Progenitor cell of endocrine pancreas (in vitro differentiated cells): ENCODE data around the gene FOXA3. TPM values are rescaled to one million over a fixed set of nuclear protein-coding genes. Genes with fewer than 3 reads are reported as not detected.

Experiments
- DNase-seq: peaks from one replicate; pipeline ENCODE4 v3.0.0; 2021; ENCODE audit warnings: low spot score; ENCODE audit not compliant: unreplicated experiment
- H3K27ac Mint-ChIP-seq: 2 replicates; pipeline ENCODE4 v1.8.0; 2021; ENCODE audit warnings: mild to moderate bottlenecking, moderate library complexity, mixed read lengths
- H3K27me3 Mint-ChIP-seq: 2 replicates; pipeline ENCODE4 v1.8.0; 2021; ENCODE audit warnings: mixed read lengths
- H3K36me3 Mint-ChIP-seq: 2 replicates; pipeline ENCODE4 v1.8.0; 2022; ENCODE audit warnings: mixed read lengths; ENCODE audit not compliant: insufficient read depth
- H3K4me1 Mint-ChIP-seq: 2 replicates; pipeline ENCODE4 v1.8.0; 2021; ENCODE audit warnings: low read depth, mixed read lengths
- H3K4me3 Mint-ChIP-seq: 2 replicates; pipeline ENCODE4 v1.8.0; 2021; ENCODE audit warnings: low read depth, mild to moderate bottlenecking, moderate library complexity, mixed read lengths
- H3K9me3 Mint-ChIP-seq: 2 replicates; pipeline ENCODE4 v1.8.0; 2021; ENCODE audit warnings: low read depth, mixed read lengths
- total RNA-seq: library from RNA; stranded (reverse); gene quantifications from 2 replicates; pipeline ENCODE4 v1.2.1, GENCODE V29; 2021
- TF ChIP-seq, protein P1 (sequence below): fragments of 200-600 bp; sonication (generic); IDR thresholded peaks from one replicate; pipeline ENCODE4 v1.5.0; 2021; ENCODE audit warnings: antibody characterized with exemption, mild to moderate bottlenecking; ENCODE audit not compliant: unreplicated experiment

Gene FOXA3
- total RNA-seq, 1 donor from 2014 or later, result 23.5 TPM

- H3K9me3 Mint-ChIP-seq, result no peaks in the 10 kb centered on the region
- H3K36me3 Mint-ChIP-seq, result peaks cover 7% of the 10 kb centered on the region
- no peak for DNase-seq
- TF ChIP-seq, protein P1, sequence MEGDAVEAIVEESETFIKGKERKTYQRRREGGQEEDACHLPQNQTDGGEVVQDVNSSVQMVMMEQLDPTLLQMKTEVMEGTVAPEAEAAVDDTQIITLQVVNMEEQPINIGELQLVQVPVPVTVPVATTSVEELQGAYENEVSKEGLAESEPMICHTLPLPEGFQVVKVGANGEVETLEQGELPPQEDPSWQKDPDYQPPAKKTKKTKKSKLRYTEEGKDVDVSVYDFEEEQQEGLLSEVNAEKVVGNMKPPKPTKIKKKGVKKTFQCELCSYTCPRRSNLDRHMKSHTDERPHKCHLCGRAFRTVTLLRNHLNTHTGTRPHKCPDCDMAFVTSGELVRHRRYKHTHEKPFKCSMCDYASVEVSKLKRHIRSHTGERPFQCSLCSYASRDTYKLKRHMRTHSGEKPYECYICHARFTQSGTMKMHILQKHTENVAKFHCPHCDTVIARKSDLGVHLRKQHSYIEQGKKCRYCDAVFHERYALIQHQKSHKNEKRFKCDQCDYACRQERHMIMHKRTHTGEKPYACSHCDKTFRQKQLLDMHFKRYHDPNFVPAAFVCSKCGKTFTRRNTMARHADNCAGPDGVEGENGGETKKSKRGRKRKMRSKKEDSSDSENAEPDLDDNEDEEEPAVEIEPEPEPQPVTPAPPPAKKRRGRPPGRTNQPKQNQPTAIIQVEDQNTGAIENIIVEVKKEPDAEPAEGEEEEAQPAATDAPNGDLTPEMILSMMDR, result no peak
- peaks cover 54% of the 10 kb centered on the region for H3K4me1 Mint-ChIP-seq
- H3K27me3 Mint-ChIP-seq, result no peaks in the 10 kb centered on the region
- peak overlapping the region; percentile 11 for H3K4me3 Mint-ChIP-seq
- H3K27ac Mint-ChIP-seq, result peak overlapping the region; percentile 66
Observed at GRCh38 chr19:45874620-45874966, 10.5 kb downstream of the FOXA3 start.

GRCh38 chr19:45876161-45876410 lies 12.0 kb downstream of the FOXA3 start:
- DNase-seq, result no peak
- H3K27me3 Mint-ChIP-seq, result no peaks in the 10 kb centered on the region
- peaks cover 64% of the 10 kb centered on the region for H3K4me1 Mint-ChIP-seq
- H3K36me3 Mint-ChIP-seq, result peaks cover 7% of the 10 kb centered on the region
- TF ChIP-seq, protein P1, result no peak
- peak overlapping the region; percentile 94 for H3K27ac Mint-ChIP-seq
- H3K4me3 Mint-ChIP-seq, result peak overlapping the region; percentile 27
- no peaks in the 10 kb centered on the region for H3K9me3 Mint-ChIP-seq

GRCh38 chr19:45876411-45877197 lies 12.5 kb downstream of the FOXA3 start:
- TF ChIP-seq, protein P1, result no peak
- Mint-ChIP-seq H3K36me3 (peaks cover 7% of the 10 kb centered on the region), H3K27me3 (no peaks in the 10 kb centered on the region), H3K9me3 (no peaks in the 10 kb centered on the region), H3K4me1 (peaks cover 69% of the 10 kb centered on the region), H3K27ac (peak overlapping the region; percentile 94), H3K4me3 (peak overlapping the region; percentile 27)
- DNase-seq, result peak; percentile 19

DNA sequence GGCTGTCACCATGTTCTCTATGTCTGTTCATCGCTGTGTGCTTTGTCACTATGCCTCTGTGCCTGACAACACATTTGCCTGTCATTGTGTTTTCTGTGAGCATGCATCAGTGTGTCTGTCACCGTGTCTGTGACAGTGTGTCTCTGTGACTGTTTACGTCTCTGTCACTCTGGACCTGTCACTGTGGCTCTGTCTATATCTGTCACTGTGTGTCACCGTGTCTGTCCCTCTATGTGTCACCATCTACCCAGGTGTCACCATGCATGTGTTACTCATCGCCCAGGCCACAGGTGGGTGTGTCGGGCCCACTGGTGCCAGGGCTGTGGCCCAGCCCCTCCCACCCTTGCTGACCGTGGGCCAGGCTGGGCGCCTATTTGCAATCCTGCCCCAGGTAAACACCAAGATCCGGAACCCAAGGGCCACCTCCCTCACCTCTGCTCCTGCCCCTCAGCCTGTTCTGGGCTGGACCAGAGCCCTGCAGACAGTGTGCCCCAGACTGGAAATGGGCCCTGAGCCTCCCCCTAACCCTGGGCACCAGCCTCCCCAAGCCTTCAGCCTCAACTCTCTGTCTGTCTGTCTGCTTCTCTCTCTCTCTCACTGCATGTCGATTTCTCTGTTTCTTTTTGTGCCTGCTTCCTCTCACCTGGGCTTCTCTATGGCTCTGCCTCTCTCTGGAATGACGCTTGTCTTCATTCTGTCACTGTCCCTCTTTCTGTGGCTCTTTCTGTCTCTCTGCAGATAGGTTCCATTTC lies 14.1 kb downstream of the FOXA3 start:
- no peaks in the 10 kb centered on the region for H3K27me3 Mint-ChIP-seq
- H3K9me3 Mint-ChIP-seq, result no peaks in the 10 kb centered on the region
- peak overlapping the region; percentile 35 for H3K27ac Mint-ChIP-seq
- peaks cover 73% of the 10 kb centered on the region for H3K4me1 Mint-ChIP-seq
- peaks cover under 1% of the 10 kb centered on the region for H3K36me3 Mint-ChIP-seq
- no peak for DNase-seq
- no peak overlapping the region for H3K4me3 Mint-ChIP-seq
- TF ChIP-seq, protein P1, result no peak

DNA sequence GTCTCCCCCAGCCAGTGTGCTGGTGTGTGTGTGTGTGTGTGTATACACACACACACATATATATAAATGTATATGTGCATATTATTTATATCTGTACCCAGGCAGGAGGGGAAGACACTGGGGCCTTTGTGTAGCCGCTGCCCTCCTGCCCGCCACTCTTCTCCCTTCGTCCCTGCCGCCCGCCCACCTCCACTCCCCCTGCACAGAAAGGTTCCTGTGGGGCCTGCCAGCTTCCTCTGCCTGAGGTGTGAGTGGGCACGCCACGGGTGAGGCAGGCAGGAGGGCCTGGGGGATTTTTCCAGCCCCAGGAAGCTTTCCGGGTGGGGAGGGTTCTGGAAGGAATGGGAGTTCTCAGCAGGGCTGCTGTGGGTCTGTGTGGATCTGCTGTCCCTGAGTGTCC lies 14.9 kb downstream of the FOXA3 start:
- Mint-ChIP-seq H3K4me1 (peaks cover 69% of the 10 kb centered on the region), H3K4me3 (no peak overlapping the region), H3K36me3 (peaks cover 2% of the 10 kb centered on the region), H3K9me3 (no peaks in the 10 kb centered on the region), H3K27me3 (no peaks in the 10 kb centered on the region), H3K27ac (peak overlapping the region; percentile 63)
- no peak for DNase-seq
- TF ChIP-seq, protein P1, result no peak
